GM12873 (cell line): ENCODE results near the gene IRF2BP2.

ENCODE experiments used
- CTCF ChIP-seq: IDR thresholded peaks from 2 replicates; pipeline ENCODE4 v1.5.1; 2012; ENCODE audit warnings: low read depth, mild to moderate bottlenecking, moderate library complexity, low read length, control low read depth; ENCODE audit not compliant: insufficient read depth; ENCODE audit errors: missing control alignments

IRF2BP2 gene

GRCh38 chr1:234621657-234622335, 11.8 kb upstream of the IRF2BP2 start:
- no peak for TF ChIP-seq CTCF

GRCh38 chr1:234621127-234621468, 11.1 kb upstream of the IRF2BP2 start:
- no peak for TF ChIP-seq CTCF

GRCh38 chr1:234620272-234621126, 10.5 kb upstream of the IRF2BP2 start:
- no peak for TF ChIP-seq CTCF

GRCh38 chr1:234619794-234620247, 9.8 kb upstream of the IRF2BP2 start:
- no peak for TF ChIP-seq CTCF

- no peak for TF ChIP-seq CTCF
Measured at GRCh38 chr1:234619071-234619480, 9.1 kb upstream of the IRF2BP2 start.

GRCh38 chr1:234618737-234619049, 8.7 kb upstream of the IRF2BP2 start:
- TF ChIP-seq CTCF = no peak

GRCh38 chr1:234617986-234618736, 8.2 kb upstream of the IRF2BP2 start:
- no peak for TF ChIP-seq CTCF
